ENCODE measurements around the gene ARMC2. TPM values are rescaled to one million over a fixed set of nuclear protein-coding genes. Genes with fewer than 3 reads are reported as not detected.

ARMC2 gene
- polyA plus RNA-seq, 1 of the 3 experiments (the other 2 are of a cell fraction), result 2.4 TPM

DNA sequence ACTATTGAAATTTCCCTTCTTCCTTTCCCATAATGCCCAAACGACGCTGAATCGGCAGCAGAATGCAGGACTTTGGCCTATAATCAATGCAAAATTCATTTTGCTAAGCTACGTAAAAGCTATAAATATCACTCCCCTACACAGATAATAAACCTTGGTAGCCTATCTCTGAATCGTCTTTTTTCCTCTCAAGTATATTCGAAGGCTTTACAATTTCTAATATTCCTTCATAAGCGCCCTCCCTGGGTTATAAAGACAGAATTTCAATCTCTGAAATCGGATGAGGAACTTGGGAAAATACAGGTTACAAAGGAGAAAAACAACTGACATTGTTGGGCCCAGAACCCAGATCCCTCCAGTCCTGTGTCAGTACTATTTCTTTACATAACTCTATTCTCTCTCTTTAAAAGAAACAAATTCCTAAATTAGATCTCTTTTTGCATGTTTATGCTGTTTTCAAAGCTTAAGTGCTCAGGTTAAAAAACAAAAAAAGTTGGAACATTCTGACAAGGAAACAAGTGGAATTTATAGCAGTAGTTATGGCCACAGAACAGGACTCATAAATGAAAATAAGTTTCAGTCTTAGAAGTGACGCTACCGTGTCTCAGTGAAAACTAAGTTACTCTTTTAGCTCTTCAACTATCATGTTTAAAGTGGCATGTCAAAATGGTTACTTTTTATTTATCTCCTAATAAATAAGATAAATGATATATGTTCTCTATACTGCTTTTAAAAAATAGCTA lies 161.9 kb downstream of the ARMC2 start:
- peak overlapping the region; percentile 27 to 64; a peak in 2 of 4 replicates for H3K27ac ChIP-seq (ENCODE audit: low read depth in 2 of 2, low read length in 1 of 2)
- DNase-seq, result no peak
- H3K27me3 ChIP-seq (ENCODE audit: insufficient read depth), result no peaks in the 10 kb centered on the region
- ChIA-PET POLR2A (no interaction called here), CTCF (interaction anchor here (0.6 to 4.0 kb wide), 4 partner anchors 39 to 450 kb away, joined by 3 to 17 read pairs (median 3); no protein-coding TSS in a partner anchor)
- peak overlapping the region; percentile 89 for H2AFZ ChIP-seq (ENCODE audit: low read depth)
- no peaks in the 10 kb centered on the region for H3K9me2 ChIP-seq
- H3K79me2 ChIP-seq (ENCODE audit: insufficient read depth), result peaks cover 35% of the 10 kb centered on the region
- H3K9me3 ChIP-seq, result no peaks in the 10 kb centered on the region
- WGBS (ENCODE audit: low lambda C conversion rate), result 30% methylated on average over 10 of the region's 10 CpGs
- H4K20me1 ChIP-seq (ENCODE audit: insufficient read depth), result peaks cover 18% of the 10 kb centered on the region; the same call in 1 of the 2 replicates
- peak overlapping the region; percentile 60; the same call in 1 of the 2 replicates for H3K9ac ChIP-seq
- H3F3A ChIP-seq (replicated peaks; ENCODE audit: insufficient read depth), result peaks cover 3% of the 10 kb centered on the region
- TF ChIP-seq POLR2AphosphoS5 (IDR thresholded peaks at IDR 0.05; ENCODE audit: low read depth, low read length), result no peak
- no peak for TF ChIP-seq RCOR1 (IDR thresholded peaks at IDR 0.05; ENCODE audit: low read length)
- TF ChIP-seq SMC3 (IDR thresholded peaks at IDR 0.05; ENCODE audit: low read depth, low read length), result no peak
- no peak for TF ChIP-seq MAX (IDR thresholded peaks at IDR 0.05; ENCODE audit: low read depth)
- no peak for TF ChIP-seq CHD2 (IDR thresholded peaks at IDR 0.05; ENCODE audit: low read length, partially characterized antibody)
- TF ChIP-seq TEAD4 (IDR thresholded peaks at IDR 0.05; ENCODE audit: borderline replicate concordance, insufficient read depth), result no peak
- TF ChIP-seq PBX3 (IDR thresholded peaks at IDR 0.05), result no peak
- no peak for TF ChIP-seq IRF3 (IDR thresholded peaks at IDR 0.05; ENCODE audit: low read depth, low read length)
- TF ChIP-seq RFX5 (IDR thresholded peaks at IDR 0.05; ENCODE audit: low read length), result no peak
- no peak for TF ChIP-seq ELF1 (IDR thresholded peaks at IDR 0.05)
- no peak for TF ChIP-seq GABPA (IDR thresholded peaks at IDR 0.05; ENCODE audit: low read depth)
- TF ChIP-seq NFIC (IDR thresholded peaks at IDR 0.05; ENCODE audit: borderline replicate concordance), result no peak
- peak overlapping the region; percentile 88 for H3K4me2 ChIP-seq
- H3K36me3 ChIP-seq (replicated peaks in 1 of 2; ENCODE audit: control insufficient read depth in 1 of 2, insufficient read depth in 2 of 2, low read length in 1 of 2), result no peaks in the 10 kb centered on the region
- peak overlapping the region; percentile 71 to 95 for H3K4me3 ChIP-seq (ENCODE audit: low read depth in 2 of 2, low read length in 1 of 2)
- peaks cover 0 to 6% of the 10 kb centered on the region in 2 experiments; a peak in 1 of 4 replicates for H3K4me1 ChIP-seq (ENCODE audit: control insufficient read depth in 1 of 2, insufficient read depth in 2 of 2, low read depth in 1 of 2, low read length in 1 of 2)

GRCh38 chr6:109010705-109011102 lies 162.5 kb downstream of the ARMC2 start:
- WGBS (ENCODE audit: low lambda C conversion rate), result 79% methylated on average over 2 of the region's 2 CpGs
- ChIA-PET POLR2A (no interaction called here), CTCF (interaction anchor here (0.6 to 4.0 kb wide), 4 partner anchors 9 to 383 kb away, joined by 3 to 17 read pairs (median 3); no protein-coding TSS in a partner anchor)

More at GRCh38 chr6:109010705-109011102, 162.5 kb downstream of the ARMC2 start:
- peaks cover 3% of the 10 kb centered on the region for H3F3A ChIP-seq (replicated peaks; ENCODE audit: insufficient read depth)
- H2AFZ ChIP-seq (ENCODE audit: low read depth), result no peak overlapping the region
- H3K9me3 ChIP-seq, result no peaks in the 10 kb centered on the region
- TF ChIP-seq FOXM1 (IDR thresholded peaks at IDR 0.05; ENCODE audit: low read depth) (no peak), TEAD4 (IDR thresholded peaks at IDR 0.05; ENCODE audit: borderline replicate concordance, insufficient read depth) (no peak), MAX (IDR thresholded peaks at IDR 0.05; ENCODE audit: low read depth) (no peak), USF2 (IDR thresholded peaks at IDR 0.05; ENCODE audit: borderline replicate concordance, low read depth, low read length) (no peak), PBX3 (IDR thresholded peaks at IDR 0.05) (no peak)
- H4K20me1 ChIP-seq (ENCODE audit: insufficient read depth), result peaks cover 12% of the 10 kb centered on the region; the same call in 1 of the 2 replicates
- no peaks in the 10 kb centered on the region for H3K27me3 ChIP-seq (ENCODE audit: insufficient read depth)
- no peak overlapping the region for H3K9ac ChIP-seq
- H3K4me2 ChIP-seq, result no peak overlapping the region
- DNase-seq, result no peak
- H3K36me3 ChIP-seq (replicated peaks in 1 of 2; ENCODE audit: control insufficient read depth in 1 of 2, insufficient read depth in 2 of 2, low read length in 1 of 2), result no peaks in the 10 kb centered on the region
- peaks cover 29% of the 10 kb centered on the region for H3K79me2 ChIP-seq (ENCODE audit: insufficient read depth)
- H3K4me1 ChIP-seq (ENCODE audit: control insufficient read depth in 1 of 2, insufficient read depth in 2 of 2, low read depth in 1 of 2, low read length in 1 of 2), result peaks cover 0 to 6% of the 10 kb centered on the region in 2 experiments; a peak in 1 of 4 replicates
- H3K9me2 ChIP-seq, result no peaks in the 10 kb centered on the region
- no peak overlapping the region for H3K27ac ChIP-seq (ENCODE audit: low read depth in 2 of 2, low read length in 1 of 2)
- no peak overlapping the region for H3K4me3 ChIP-seq (ENCODE audit: low read depth in 2 of 2, low read length in 1 of 2)
